LNCAP (cell line): Measurements from ENCODE around the gene HMX1.

Source experiments
- TF ChIP-seq, protein P1 (sequence below): fragments of 450-650 bp; IDR thresholded peaks from 2 replicates; pipeline ENCODE4 v1.5.1; 2017; ENCODE audit warnings: mild to moderate bottlenecking

The HMX1 gene

GRCh38 chr4:8857766-8858700, 13.6 kb downstream of the HMX1 start:
- TF ChIP-seq, protein P1, sequence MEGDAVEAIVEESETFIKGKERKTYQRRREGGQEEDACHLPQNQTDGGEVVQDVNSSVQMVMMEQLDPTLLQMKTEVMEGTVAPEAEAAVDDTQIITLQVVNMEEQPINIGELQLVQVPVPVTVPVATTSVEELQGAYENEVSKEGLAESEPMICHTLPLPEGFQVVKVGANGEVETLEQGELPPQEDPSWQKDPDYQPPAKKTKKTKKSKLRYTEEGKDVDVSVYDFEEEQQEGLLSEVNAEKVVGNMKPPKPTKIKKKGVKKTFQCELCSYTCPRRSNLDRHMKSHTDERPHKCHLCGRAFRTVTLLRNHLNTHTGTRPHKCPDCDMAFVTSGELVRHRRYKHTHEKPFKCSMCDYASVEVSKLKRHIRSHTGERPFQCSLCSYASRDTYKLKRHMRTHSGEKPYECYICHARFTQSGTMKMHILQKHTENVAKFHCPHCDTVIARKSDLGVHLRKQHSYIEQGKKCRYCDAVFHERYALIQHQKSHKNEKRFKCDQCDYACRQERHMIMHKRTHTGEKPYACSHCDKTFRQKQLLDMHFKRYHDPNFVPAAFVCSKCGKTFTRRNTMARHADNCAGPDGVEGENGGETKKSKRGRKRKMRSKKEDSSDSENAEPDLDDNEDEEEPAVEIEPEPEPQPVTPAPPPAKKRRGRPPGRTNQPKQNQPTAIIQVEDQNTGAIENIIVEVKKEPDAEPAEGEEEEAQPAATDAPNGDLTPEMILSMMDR = no peak

- TF ChIP-seq, protein P1 = no peak
Measured at GRCh38 chr4:8856835-8857621, 14.6 kb downstream of the HMX1 start.

DNA sequence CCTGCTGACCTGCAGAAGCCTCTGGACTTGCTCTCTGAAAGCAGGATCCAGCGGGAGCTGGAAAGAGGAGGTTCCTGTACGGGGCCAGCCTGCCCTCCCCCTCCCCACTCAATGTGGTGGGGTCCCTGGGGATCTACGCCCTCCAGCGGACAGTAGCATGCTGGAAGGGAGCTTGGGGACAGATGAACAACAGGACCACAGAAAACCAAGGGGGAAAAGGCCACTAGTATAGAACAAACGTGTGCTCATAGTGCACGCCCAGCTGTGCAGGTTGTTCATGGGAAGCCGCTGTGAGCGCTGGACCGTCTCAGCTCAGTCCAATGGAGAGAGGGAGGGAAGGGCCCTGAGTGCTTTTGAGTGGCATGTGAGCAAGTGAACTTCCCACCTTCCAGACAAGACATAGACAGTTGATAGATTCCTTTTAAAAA, 15.8 kb downstream of the HMX1 start:
- TF ChIP-seq, protein P1 = no peak; the same call in 1 of the 2 replicates

DNA sequence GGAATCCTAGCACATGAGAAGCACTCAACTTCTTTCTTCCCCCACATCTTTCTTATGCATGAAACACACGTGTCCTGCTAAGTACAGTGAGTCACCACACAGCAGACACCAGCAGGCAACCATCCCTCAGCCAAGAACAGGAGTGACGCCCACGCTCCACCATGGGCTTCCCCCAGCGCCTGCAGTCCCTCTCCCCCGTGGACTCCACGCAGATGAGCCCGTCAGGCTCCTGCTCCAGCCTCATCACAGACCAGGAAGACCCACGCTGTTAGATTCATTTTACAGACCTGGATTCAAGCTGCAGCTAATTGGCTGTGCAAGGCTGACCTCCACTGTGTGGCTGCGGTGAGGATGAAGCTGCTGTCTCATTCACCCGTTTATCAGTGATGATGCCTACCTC, 16.7 kb downstream of the HMX1 start:
- TF ChIP-seq, protein P1 = no peak

DNA sequence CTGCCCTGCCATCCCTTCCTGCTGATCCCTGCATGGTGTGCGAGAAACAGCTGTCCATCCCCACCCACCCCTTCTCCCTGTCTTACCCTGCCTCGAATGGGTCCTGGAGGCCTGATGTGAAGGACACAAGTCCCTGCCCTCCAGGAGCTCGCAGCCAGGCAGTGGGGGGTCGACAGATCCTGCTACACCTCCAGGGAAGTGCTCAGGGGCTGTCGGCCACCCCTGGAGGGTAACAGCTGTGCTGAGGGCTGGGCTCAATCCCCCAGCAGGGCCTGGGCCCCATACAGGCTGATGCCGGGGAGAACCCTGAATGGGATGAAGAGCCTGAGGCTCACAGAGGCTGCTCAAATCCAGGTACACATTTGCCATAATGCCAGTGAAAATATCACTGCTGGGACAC, 17.6 kb downstream of the HMX1 start:
- TF ChIP-seq, protein P1 = no peak

DNA sequence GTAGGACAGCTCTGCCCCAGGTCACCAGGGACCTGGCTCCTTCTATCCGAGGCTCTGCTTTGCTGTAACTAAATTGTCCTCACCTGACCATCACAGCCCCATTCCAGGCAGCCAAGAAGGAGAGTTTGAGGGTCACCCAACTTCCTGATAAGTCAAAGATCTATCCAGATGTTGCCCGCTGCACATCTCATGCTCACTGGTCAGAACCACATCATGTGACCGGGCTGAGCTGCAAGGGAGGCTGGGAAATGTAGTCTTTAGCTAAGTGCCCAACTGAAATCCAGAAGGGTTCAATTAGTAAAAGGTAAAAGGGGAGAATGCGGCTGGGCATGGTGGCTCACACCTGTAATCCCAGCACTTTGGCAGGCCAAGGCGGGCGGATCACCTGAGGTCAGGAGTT, 18.4 kb downstream of the HMX1 start:
- TF ChIP-seq, protein P1 = no peak

DNA sequence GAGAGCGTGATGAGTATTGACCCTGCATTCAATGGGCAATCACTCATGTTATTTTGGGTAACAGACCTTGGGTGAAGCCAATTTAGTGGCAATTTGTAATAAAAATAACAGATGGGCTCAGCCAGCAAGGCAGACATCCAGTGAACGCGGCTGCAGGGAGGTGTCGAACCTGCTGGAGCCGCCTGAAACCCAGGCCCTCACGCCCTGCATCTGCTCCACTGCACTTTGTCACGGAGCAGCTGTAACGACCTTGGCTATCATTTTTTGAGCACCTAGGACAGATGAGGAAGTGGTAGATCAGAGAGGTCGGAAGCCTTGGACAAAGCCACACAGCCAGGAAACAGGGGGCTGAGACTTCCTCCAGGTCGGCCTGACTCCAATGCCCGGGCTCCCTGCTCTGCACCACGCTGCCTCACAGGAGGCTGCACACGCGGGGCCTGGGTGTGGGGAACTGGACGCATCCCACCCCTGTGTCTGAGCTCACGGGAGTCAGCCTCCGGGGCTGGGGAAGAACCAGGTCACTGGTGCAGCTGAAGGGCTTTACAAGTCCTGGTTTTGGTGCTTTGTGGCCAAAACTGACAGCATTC, 19.4 kb downstream of the HMX1 start:
- TF ChIP-seq, protein P1 = no peak
